H9 (cell line): ENCODE measurements around the gene SPECC1. TPM values are rescaled to one million over a fixed set of nuclear protein-coding genes. Genes with fewer than 3 reads are reported as not detected.

Source experiments
- DNase-seq: peaks from one replicate; pipeline ENCODE4 v3.0.0-alpha.2; 2017
- H2AFZ ChIP-seq: one replicate; pipeline ENCODE4 v1.6.1; 2013; ENCODE audit warnings: mild to moderate bottlenecking, low read length, control low read depth, moderate library complexity
- H2AK5ac ChIP-seq: 2 replicates; pipeline ENCODE4 v1.6.1; 2013; ENCODE audit warnings: low read length, control low read depth, mixed read lengths; ENCODE audit not compliant: insufficient read length
- H2BK120ac ChIP-seq: one replicate; pipeline ENCODE4 v1.6.1; 2013; ENCODE audit warnings: low read depth, mild to moderate bottlenecking, low read length, control low read depth, inconsistent platforms; ENCODE audit not compliant: poor library complexity, severe bottlenecking
- H2BK12ac ChIP-seq: 2 replicates; pipeline ENCODE4 v1.6.1; 2013; ENCODE audit warnings: low read length, control low read depth, mixed read lengths, low read depth; ENCODE audit not compliant: insufficient read length
- H2BK15ac ChIP-seq: 2 replicates; pipeline ENCODE4 v1.6.1; 2013; ENCODE audit warnings: low read depth, low read length, control low read depth
- H2BK20ac ChIP-seq: one replicate; pipeline ENCODE4 v1.6.1; 2013; ENCODE audit warnings: low read depth, mild to moderate bottlenecking, low read length, control low read depth, inconsistent platforms; ENCODE audit not compliant: poor library complexity, severe bottlenecking
- H2BK5ac ChIP-seq: 2 replicates; pipeline ENCODE4 v1.6.1; 2013; ENCODE audit warnings: low read length, control low read depth, mixed read lengths; ENCODE audit not compliant: insufficient read length
- H3K14ac ChIP-seq: 2 replicates; pipeline ENCODE4 v1.6.1; 2013; ENCODE audit warnings: low read length, control low read depth; ENCODE audit not compliant: insufficient read depth
- H3K18ac ChIP-seq: 2 replicates; pipeline ENCODE4 v1.6.1; 2013; ENCODE audit warnings: low read depth, mild to moderate bottlenecking, mixed read lengths, low read length, control low read depth; ENCODE audit not compliant: insufficient read length
- H3K23ac ChIP-seq: 2 replicates; pipeline ENCODE4 v1.6.1; 2013; ENCODE audit warnings: low read length, control low read depth, mixed read lengths, low read depth; ENCODE audit not compliant: insufficient read length
- H3K23me2 ChIP-seq: 2 replicates; pipeline ENCODE4 v1.6.1; 2013; ENCODE audit warnings: low read depth, mild to moderate bottlenecking, mixed read lengths, low read length, control low read depth; ENCODE audit not compliant: insufficient read length, poor library complexity, severe bottlenecking
- H3K27ac ChIP-seq: 2 replicates; pipeline ENCODE4 v1.5.1; 2013; ENCODE audit warnings: low read length, control low read depth, mixed read lengths, low read depth; ENCODE audit not compliant: insufficient read length
- H3K27me3 ChIP-seq: 2 replicates; pipeline ENCODE4 v1.6.1; 2013; ENCODE audit warnings: low read length, control low read depth, inconsistent platforms; ENCODE audit not compliant: insufficient read depth
- H3K4ac ChIP-seq: 2 replicates; pipeline ENCODE4 v1.6.1; 2013; ENCODE audit warnings: low read depth, mild to moderate bottlenecking, control low read depth, inconsistent platforms, low read length, moderate library complexity
- H3K4me1 ChIP-seq: 2 replicates; pipeline ENCODE4 v1.6.1; 2013; ENCODE audit warnings: low read length, control low read depth, inconsistent platforms; ENCODE audit not compliant: insufficient read depth
- H3K4me2 ChIP-seq: 2 replicates; pipeline ENCODE4 v1.6.1; 2013; ENCODE audit warnings: low read length, control low read depth, mixed read lengths; ENCODE audit not compliant: insufficient read length, insufficient read depth
- H3K56ac ChIP-seq: 2 replicates; pipeline ENCODE4 v1.6.1; 2013; ENCODE audit warnings: low read depth, mild to moderate bottlenecking, mixed read lengths, low read length, control low read depth; ENCODE audit not compliant: insufficient read length
- H3K79me1 ChIP-seq: 2 replicates; pipeline ENCODE4 v1.6.1; 2013; ENCODE audit warnings: low read depth, mild to moderate bottlenecking, moderate library complexity, low read length, control low read depth, inconsistent platforms; ENCODE audit not compliant: insufficient read depth, poor library complexity, severe bottlenecking
- H3K79me2 ChIP-seq: 2 replicates; pipeline ENCODE4 v1.6.1; 2013; ENCODE audit warnings: low read length, control low read depth, inconsistent platforms; ENCODE audit not compliant: insufficient read depth
- H3K9ac ChIP-seq: 2 replicates; pipeline ENCODE4 v1.6.1; 2013; ENCODE audit warnings: low read length, control low read depth, mixed read lengths; ENCODE audit not compliant: insufficient read length; ENCODE audit errors: extremely low read depth
- H3K9me3 ChIP-seq: one replicate; pipeline ENCODE4 v1.6.1; 2013; ENCODE audit warnings: low read depth, low read length, inconsistent platforms; ENCODE audit not compliant: control insufficient read depth
- H3T11ph ChIP-seq: one replicate; pipeline ENCODE4 v1.6.1; 2013; ENCODE audit warnings: mild to moderate bottlenecking, low read length, control low read depth, inconsistent platforms
- H4K20me1 ChIP-seq: one replicate; pipeline ENCODE4 v1.6.1; 2013; ENCODE audit not compliant: control insufficient read depth, insufficient read length, insufficient read depth
- H4K5ac ChIP-seq: 2 replicates; pipeline ENCODE4 v1.6.1; 2013; ENCODE audit warnings: low read depth, mild to moderate bottlenecking, mixed read lengths, low read length, control low read depth; ENCODE audit not compliant: insufficient read length
- H4K8ac ChIP-seq: replicated peaks from 2 replicates; pipeline ENCODE4 v1.6.1; 2013; ENCODE audit warnings: low read length, control low read depth, mixed read lengths, low read depth; ENCODE audit not compliant: insufficient read length
- H4K91ac ChIP-seq: 2 replicates; pipeline ENCODE4 v1.6.1; 2013; ENCODE audit warnings: low read depth, mild to moderate bottlenecking, moderate library complexity, mixed read lengths, low read length, control low read depth; ENCODE audit not compliant: insufficient read length
- H3K27ac Mint-ChIP-seq, 3 experiments: 2 replicates in 2 of 3; 3 replicates in 1 of 3; pipeline ENCODE4 v1.8.0; 2020 to 2021; ENCODE audit warnings: mixed read lengths in 3 of 3, mild to moderate bottlenecking in 1 of 3, moderate library complexity in 1 of 3
- H3K27me3 Mint-ChIP-seq: 2 replicates; pipeline ENCODE4 v1.8.0; 2021; ENCODE audit warnings: low read depth, mild to moderate bottlenecking, moderate library complexity, mixed read lengths
- H3K36me3 Mint-ChIP-seq, 3 experiments: 2 replicates in 2 of 3; 3 replicates in 1 of 3; pipeline ENCODE4 v1.8.0; 2020 to 2021; ENCODE audit warnings: low read depth in 3 of 3, mixed read lengths in 3 of 3; ENCODE audit not compliant: insufficient read depth in 1 of 3
- H3K4me1 Mint-ChIP-seq, 2 experiments: 2 replicates each; pipeline ENCODE4 v1.8.0; 2020; ENCODE audit warnings: mixed read lengths in 2 of 2
- H3K4me3 Mint-ChIP-seq, 2 experiments: 2 replicates in 1 of 2; 3 replicates in 1 of 2; pipeline ENCODE4 v1.8.0; 2020 to 2021; ENCODE audit warnings: mild to moderate bottlenecking in 2 of 2, mixed read lengths in 2 of 2, moderate library complexity in 1 of 2
- H3K9me3 Mint-ChIP-seq, 2 experiments: 2 replicates in 1 of 2; 3 replicates in 1 of 2; pipeline ENCODE4 v1.8.0; 2020; ENCODE audit warnings: mild to moderate bottlenecking in 2 of 2, mixed read lengths in 2 of 2, moderate library complexity in 1 of 2
- CTCF ChIP-seq: fragments of 200-600 bp; sonication (generic); conservative IDR thresholded peaks from 3 replicates; pipeline ENCODE4 v1.8.0; 2021; ENCODE audit warnings: antibody characterized with exemption, mild to moderate bottlenecking
- WGBS: extraction: QIAGEN DNeasy Blood & Tissue Kit; methylation state at CpG from one replicate; pipeline ENCODE4 v1.1.7; 2013; ENCODE audit warnings: missing lambda C conversion rate, low lambda C conversion rate, mixed read lengths; ENCODE audit not compliant: insufficient read length; ENCODE audit errors: extremely low coverage; 5-methylcytosine and 5-hydroxymethylcytosine counted together
- total RNA-seq: library from RNA; stranded (reverse); gene quantifications from 2 replicates; pipeline ENCODE4 v1.2.1, GENCODE V29; 2021

The SPECC1 gene
- total RNA-seq, 1 experiment from 2014 or later = 65.7 TPM

- no peak overlapping the region for H2BK20ac ChIP-seq
- no CpG with 5 or more reads among the region's 18 CpGs for WGBS
- no peak overlapping the region for H3K23ac ChIP-seq
- H3K79me2 ChIP-seq = no peaks in the 10 kb centered on the region
- H3K79me1 ChIP-seq = no peaks in the 10 kb centered on the region
- peaks cover 48 to 55% of the 10 kb centered on the region in 2 experiments for H3K4me1 Mint-ChIP-seq
- H4K8ac ChIP-seq = no peak overlapping the region
- H4K91ac ChIP-seq = no peak overlapping the region
- H3K18ac ChIP-seq = no peak overlapping the region
- H3K4me1 ChIP-seq = peaks cover 17% of the 10 kb centered on the region
- no peaks in the 10 kb centered on the region for H4K20me1 ChIP-seq
- H3K27ac ChIP-seq = no peak overlapping the region
- no peak overlapping the region for H3K4me3 Mint-ChIP-seq
- H3K9me3 Mint-ChIP-seq = no peaks in the 10 kb centered on the region
- H2BK15ac ChIP-seq = no peak overlapping the region
- H3K27me3 ChIP-seq = no peaks in the 10 kb centered on the region
- H2AK5ac ChIP-seq = no peak overlapping the region
- no peak overlapping the region for H3K4me2 ChIP-seq
- no peak overlapping the region for H2AFZ ChIP-seq
- no peak overlapping the region for H2BK12ac ChIP-seq
- no peak overlapping the region for H3K4ac ChIP-seq
- H3K23me2 ChIP-seq = no peaks in the 10 kb centered on the region
- DNase-seq = peak; percentile 84
- no peaks in the 10 kb centered on the region for H3K9me3 ChIP-seq
- peaks cover 0 to 8% (median 0%) of the 10 kb centered on the region in 3 experiments; a peak in 1 of 7 replicates for H3K36me3 Mint-ChIP-seq
- no peak overlapping the region for H3K27ac Mint-ChIP-seq
- H3K14ac ChIP-seq = no peak overlapping the region
- H3K9ac ChIP-seq = no peak overlapping the region
- H3T11ph ChIP-seq = no peak overlapping the region
- no peak overlapping the region for H2BK5ac ChIP-seq
- H4K5ac ChIP-seq = no peak overlapping the region
- H2BK120ac ChIP-seq = no peak overlapping the region
- peak; percentile 55; the same call in 2 of the 3 replicates for TF ChIP-seq CTCF
- H3K27me3 Mint-ChIP-seq = no peaks in the 10 kb centered on the region; the same call in 1 of the 2 replicates
- no peak overlapping the region for H3K56ac ChIP-seq
Observed at GRCh38 chr17:20095336-20096080, 86.3 kb downstream of the SPECC1 start.
